Measurements from ENCODE around the gene INTS12. TPM values are rescaled to one million over a fixed set of nuclear protein-coding genes. Genes with fewer than 3 reads are reported as not detected.
"Not testable (repeated sequence)": the region's sequence is repeated elsewhere in the genome, so short reads cannot be mapped to it uniquely, and the experiment has no call there.

Gene INTS12
- total RNA-seq, 2 experiments from 2014 or later, result 21.6 to 24.1 TPM

- no peak overlapping the region for H3K4me3 Mint-ChIP-seq
- DNase-seq (no peak), ATAC-seq (no peak)
- intact Hi-C loops (cut with micrococcal nuclease), result no loop called here
- CTCF ChIA-PET, result no interaction called here
- no peaks in the 10 kb centered on the region for H3K4me1 Mint-ChIP-seq (ENCODE audit: low read depth)
- TF ChIP-seq, protein P1, sequence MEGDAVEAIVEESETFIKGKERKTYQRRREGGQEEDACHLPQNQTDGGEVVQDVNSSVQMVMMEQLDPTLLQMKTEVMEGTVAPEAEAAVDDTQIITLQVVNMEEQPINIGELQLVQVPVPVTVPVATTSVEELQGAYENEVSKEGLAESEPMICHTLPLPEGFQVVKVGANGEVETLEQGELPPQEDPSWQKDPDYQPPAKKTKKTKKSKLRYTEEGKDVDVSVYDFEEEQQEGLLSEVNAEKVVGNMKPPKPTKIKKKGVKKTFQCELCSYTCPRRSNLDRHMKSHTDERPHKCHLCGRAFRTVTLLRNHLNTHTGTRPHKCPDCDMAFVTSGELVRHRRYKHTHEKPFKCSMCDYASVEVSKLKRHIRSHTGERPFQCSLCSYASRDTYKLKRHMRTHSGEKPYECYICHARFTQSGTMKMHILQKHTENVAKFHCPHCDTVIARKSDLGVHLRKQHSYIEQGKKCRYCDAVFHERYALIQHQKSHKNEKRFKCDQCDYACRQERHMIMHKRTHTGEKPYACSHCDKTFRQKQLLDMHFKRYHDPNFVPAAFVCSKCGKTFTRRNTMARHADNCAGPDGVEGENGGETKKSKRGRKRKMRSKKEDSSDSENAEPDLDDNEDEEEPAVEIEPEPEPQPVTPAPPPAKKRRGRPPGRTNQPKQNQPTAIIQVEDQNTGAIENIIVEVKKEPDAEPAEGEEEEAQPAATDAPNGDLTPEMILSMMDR (IDR thresholded peaks at IDR 0.05), result no peak
- H3K9me3 Mint-ChIP-seq, result peaks cover 16% of the 10 kb centered on the region
- H3K27me3 Mint-ChIP-seq, result no peaks in the 10 kb centered on the region
- POLR2A ChIA-PET, result no interaction called here
- peaks cover 40% of the 10 kb centered on the region for H3K36me3 Mint-ChIP-seq (ENCODE audit: low read depth)
- no peak overlapping the region for H3K27ac Mint-ChIP-seq
Measured at GRCh38 chr4:105741548-105741947, 33.1 kb upstream of the INTS12 start.

DNA sequence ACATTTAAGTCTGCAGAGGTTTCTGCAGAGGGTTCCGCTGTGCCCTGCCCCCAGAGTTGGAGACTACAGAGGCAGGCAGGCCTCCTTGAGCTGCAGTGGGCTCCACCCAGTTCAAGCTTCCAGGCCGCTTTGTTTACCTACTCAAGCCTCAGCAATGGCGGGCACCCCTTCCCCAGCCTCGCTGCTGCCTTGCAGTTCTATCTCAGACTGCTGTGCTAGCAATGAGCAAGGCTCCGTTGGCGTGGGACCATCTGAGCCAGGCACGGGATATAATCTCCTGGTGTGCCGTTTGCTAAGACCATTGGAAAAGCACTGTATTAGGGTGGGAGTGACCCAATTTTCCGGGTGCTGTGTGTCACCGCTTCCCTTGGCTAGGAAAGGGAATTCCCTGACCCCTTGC lies 26.7 kb upstream of the INTS12 start:
- ATAC-seq; H3K27ac Mint-ChIP-seq; H3K4me1 Mint-ChIP-seq (ENCODE audit: low read depth); POLR2A ChIA-PET; DNase-seq; intact Hi-C loops (cut with micrococcal nuclease); H3K4me3 Mint-ChIP-seq; H3K27me3 Mint-ChIP-seq; CTCF ChIA-PET: not testable (repeated sequence)
- Mint-ChIP-seq H3K36me3 (ENCODE audit: low read depth) (peaks cover 83% of the 10 kb centered on the region), H3K9me3 (peaks cover 29% of the 10 kb centered on the region)

DNA sequence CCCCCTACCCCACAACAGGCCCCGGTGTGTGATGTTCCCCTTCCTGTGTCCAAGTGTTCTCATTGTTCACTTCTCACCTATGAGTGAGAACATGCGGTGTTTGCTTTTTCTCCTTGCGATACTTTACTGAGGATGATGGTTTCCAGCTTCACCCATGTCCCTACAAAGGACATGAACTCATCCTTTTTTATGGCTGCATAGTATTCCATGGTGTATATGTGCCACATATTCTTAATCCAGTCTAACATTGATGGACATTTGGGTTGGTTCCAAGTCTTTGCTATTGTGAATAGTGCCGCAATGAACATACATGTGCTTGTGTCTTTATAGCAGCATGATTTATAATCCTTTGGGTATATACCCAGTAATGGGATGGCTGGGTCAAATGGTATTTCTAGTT lies 21.4 kb upstream of the INTS12 start:
- peaks cover 54% of the 10 kb centered on the region for H3K36me3 Mint-ChIP-seq (ENCODE audit: low read depth)
- CTCF ChIA-PET, result not testable (repeated sequence)

GRCh38 chr4:105725623-105726022 lies 17.1 kb upstream of the INTS12 start:
- Mint-ChIP-seq H3K9me3 (no peaks in the 10 kb centered on the region), H3K36me3 (ENCODE audit: low read depth) (peaks cover 22% of the 10 kb centered on the region), H3K4me3 (no peak overlapping the region), H3K27ac (no peak overlapping the region), H3K27me3 (no peaks in the 10 kb centered on the region), H3K4me1 (ENCODE audit: low read depth) (no peaks in the 10 kb centered on the region)
- ATAC-seq (no peak), DNase-seq (no peak)
- CTCF ChIA-PET, result no interaction called here
- TF ChIP-seq, protein P1 (IDR thresholded peaks at IDR 0.05), result no peak
- POLR2A ChIA-PET, result no interaction called here
- intact Hi-C loops (cut with micrococcal nuclease), result no loop called here

More for the DNA sequence above, 21.4 kb upstream of the INTS12 start:
- DNase-seq; intact Hi-C loops (cut with micrococcal nuclease); H3K27ac Mint-ChIP-seq; POLR2A ChIA-PET; H3K27me3 Mint-ChIP-seq; H3K4me1 Mint-ChIP-seq (ENCODE audit: low read depth); ATAC-seq; H3K4me3 Mint-ChIP-seq: not testable (repeated sequence)
- H3K9me3 Mint-ChIP-seq, result peaks cover 12% of the 10 kb centered on the region

- ChIA-PET CTCF (interaction anchor here (1.2 kb wide), 1 partner anchor 245 kb away, joined by 3 read pairs; the partner anchor contains the start of gene PPA2), POLR2A (no interaction called here)
- Mint-ChIP-seq H3K27ac (no peak overlapping the region), H3K4me1 (ENCODE audit: low read depth) (no peaks in the 10 kb centered on the region), H3K27me3 (no peaks in the 10 kb centered on the region), H3K36me3 (ENCODE audit: low read depth) (peaks cover 5% of the 10 kb centered on the region), H3K9me3 (no peaks in the 10 kb centered on the region), H3K4me3 (no peak overlapping the region)
- TF ChIP-seq, protein P1 (IDR thresholded peaks at IDR 0.05), result no peak
- intact Hi-C loops (cut with micrococcal nuclease), result no loop called here
- DNase-seq, result no peak
- ATAC-seq, result no peak
Measured at GRCh38 chr4:105719204-105719603, 10.7 kb upstream of the INTS12 start.

GRCh38 chr4:105715692-105716278 lies 7.3 kb upstream of the INTS12 start:
- TF ChIP-seq, protein P1 (IDR thresholded peaks at IDR 0.05), result peak; percentile 58
- Mint-ChIP-seq H3K9me3 (no peaks in the 10 kb centered on the region), H3K27ac (no peak overlapping the region), H3K4me3 (no peak overlapping the region), H3K4me1 (ENCODE audit: low read depth) (no peaks in the 10 kb centered on the region), H3K27me3 (no peaks in the 10 kb centered on the region), H3K36me3 (ENCODE audit: low read depth) (peaks cover 4% of the 10 kb centered on the region)
- POLR2A ChIA-PET, result no interaction called here
- CTCF ChIA-PET, result interaction anchor here (0.7 to 1.7 kb wide), 6 partner anchors 11 to 488 kb away, joined by 3 to 12 read pairs (median 4); partner anchors contain the start of gene PPA2
- ATAC-seq, result no peak
- intact Hi-C loops (cut with micrococcal nuclease), result no loop called here
- DNase-seq, result no peak

Measured in activated CD8-positive, alpha-beta T cell treated with anti-CD3 and anti-CD28 coated beads for 36 hours (primary cell).